ENCODE data around the gene ERLIN1. TPM values are rescaled to one million over a fixed set of nuclear protein-coding genes. Genes with fewer than 3 reads are reported as not detected.

ERLIN1 gene
- total RNA-seq, 1 donor from 2014 or later: 38.2 TPM

DNA sequence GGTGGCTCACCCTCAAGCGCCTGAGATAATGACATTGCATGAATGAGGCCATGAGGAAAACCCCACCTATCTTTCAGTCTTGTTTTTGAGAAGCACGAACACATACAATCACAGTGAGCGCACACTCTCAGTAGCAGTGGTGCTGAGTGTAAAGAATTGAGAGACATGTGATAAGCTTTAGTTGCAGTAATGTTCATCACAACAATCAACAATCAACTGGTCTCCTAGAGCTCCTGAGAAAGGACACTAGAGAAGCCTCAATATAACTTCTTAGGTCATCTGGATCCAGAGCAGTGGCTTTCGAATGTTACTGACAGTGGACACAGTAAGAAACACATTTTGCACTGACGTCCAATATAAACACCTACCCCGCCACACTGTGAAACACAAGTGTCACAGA is 12.8 kb downstream of the ERLIN1 start:
- no peak for DNase-seq (ENCODE audit: low spot score)

DNA sequence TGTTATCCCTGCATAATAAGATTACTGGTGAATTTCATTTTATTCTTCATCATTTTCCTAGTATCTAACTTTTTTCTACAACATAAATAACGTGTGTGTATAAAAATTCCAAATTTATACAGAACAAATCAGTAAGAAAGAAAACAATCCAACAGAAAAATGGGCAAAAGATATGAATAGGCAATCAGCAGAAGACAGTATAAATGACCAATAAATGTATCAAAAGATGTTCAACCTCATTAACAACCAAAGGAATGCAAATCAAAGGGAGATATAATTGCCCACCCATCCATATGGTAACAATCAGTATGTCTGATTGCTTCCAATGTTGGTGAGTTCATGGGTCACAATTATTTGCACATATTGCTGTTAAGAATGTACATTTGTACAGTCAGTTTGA is 13.5 kb downstream of the ERLIN1 start:
- DNase-seq (ENCODE audit: low spot score): no peak

DNA sequence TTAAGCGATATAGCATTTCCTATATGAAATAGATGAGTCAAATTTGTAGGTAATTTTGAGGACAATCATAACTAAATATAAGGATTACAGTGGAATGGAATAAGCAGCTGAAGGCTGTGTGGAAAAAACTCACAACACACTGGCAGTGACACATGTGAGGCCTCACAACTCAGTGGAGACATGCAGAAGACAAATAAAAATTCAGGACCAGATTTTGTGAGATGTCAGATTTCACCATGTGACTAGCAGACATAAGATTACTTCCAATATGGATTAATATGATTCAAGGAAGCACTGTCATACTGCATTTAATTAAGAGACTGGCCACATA is 17.6 kb downstream of the ERLIN1 start:
- DNase-seq (ENCODE audit: low spot score): no peak

DNA sequence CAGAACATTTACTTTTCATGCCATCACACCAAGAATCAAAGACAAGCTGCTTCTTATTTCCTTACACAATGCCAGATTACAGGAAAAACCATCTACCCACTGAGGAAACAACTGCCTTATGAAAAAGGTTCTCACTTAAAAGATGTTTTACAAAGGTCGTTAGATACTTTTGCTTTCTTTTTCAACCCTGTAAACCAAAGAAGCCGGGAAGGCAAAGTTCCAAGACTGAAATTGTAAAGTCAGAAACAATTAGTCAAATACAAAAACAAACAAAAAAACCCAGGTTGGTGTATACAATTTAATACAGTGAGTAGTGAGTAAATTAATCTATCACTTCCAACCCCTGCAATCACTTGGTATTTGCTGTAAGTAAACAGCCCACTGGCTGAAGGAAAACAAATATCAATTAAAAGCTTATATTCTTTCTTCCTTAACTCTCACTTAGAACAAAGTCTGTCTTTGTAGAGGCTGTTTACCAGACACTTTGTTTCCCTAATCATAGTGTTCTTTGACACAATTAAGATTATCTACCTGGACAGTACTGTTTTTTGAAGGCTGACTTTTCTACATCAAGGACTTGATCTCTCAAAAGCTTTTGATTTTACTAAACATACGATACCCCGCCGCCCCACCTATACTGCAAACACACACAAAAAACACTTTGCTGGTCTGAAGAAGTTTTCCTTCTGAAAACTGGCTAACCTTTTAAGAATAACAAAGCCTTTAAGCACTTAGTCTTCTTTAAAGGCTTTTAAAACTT is 18.1 kb downstream of the ERLIN1 start:
- no peak for DNase-seq (ENCODE audit: low spot score)

DNA sequence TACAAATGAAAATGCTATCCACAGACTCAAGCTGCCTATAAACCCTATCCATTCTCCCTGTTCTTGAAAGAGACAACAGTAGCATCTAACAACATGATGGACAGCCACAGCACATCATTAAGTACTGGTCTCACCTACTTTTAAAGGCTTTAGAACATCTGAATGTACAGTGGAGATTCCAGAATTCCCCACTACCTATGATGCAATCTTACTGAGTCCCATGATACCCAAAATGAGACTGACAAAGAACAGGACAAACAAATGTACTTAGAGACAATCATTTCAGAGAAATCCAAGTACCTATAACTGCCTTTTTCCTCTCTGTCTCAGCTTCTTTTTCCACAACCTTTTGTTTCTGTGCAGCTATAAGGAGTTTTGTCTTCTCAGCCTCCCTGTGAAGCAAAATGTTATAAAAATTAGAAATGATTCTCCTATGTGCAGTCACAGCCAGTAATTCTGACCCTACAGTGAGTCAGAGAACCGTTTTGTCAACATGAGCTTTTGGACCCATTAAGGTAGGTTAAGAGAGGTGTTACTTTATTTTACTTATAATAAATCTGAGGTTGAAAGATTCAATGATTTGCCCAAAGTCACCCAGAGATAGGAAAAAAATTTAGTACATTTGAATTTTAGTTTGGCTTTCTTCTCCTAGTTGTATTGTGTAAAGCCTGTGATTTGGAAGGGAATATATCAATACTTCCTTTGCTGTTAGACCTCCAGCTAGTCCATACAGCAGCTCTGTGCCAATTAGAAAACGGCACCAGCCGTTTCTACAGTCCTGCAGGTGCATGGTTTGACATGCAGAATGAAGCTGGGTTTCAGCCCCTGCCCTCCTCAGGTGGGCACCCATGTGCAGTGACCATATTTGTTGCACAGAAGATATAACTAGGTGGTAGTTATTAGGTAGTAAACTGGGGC is 21.9 kb downstream of the ERLIN1 start:
- DNase-seq (ENCODE audit: low spot score): no peak

DNA sequence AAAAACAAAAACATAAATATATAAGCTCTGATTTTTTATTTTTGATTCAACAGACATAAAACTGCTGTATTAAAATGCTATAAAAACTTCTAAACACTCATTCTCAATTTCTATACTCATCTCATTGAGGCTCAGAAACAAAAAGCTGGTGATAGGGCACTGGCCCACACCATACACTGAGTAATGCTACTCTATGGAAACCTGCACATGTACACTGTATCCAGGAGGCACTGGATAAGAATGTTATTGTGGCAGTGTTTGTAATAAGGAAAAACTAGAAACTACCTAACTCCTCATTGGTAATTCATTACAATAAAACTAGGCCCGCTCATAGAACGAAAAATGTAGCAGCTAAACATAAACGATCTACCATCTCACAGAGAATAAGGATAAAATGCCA is 23.1 kb downstream of the ERLIN1 start:
- no peak for DNase-seq (ENCODE audit: low spot score)

DNA sequence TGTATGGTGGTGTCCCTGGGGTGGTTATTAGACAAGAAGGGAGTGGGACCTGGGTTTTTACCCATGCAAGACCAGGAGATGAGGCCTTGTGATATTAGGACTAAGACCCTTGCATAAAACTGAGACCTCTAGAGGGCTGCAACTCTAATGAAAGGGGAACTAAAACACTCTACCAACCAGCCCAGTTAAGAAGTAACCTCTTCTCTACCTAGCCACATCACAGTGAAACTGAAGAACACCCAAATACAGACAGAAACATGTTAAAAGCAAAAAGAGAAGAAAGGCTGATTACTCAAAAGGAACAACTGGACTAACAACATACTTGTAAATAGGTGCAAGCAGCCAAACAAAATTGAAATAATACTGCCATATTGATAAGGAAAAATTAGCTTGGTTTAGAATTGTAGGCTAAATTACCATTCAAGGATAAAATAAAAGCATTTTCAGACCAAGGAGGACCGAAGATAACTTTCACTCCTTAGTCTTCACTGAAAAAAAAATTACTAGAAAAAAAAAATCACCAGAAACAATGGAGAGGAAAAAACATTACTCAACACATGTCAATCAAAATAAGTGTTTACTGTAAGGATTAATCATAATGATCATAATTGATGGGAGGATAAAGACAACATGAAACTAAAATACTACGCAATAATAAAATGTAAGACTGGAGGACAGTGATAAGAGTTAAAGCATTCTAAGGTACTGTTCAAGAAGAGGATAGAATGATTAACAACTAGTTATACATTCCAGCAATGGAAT is 27.6 kb downstream of the ERLIN1 start:
- DNase-seq (ENCODE audit: low spot score): no peak

DNA sequence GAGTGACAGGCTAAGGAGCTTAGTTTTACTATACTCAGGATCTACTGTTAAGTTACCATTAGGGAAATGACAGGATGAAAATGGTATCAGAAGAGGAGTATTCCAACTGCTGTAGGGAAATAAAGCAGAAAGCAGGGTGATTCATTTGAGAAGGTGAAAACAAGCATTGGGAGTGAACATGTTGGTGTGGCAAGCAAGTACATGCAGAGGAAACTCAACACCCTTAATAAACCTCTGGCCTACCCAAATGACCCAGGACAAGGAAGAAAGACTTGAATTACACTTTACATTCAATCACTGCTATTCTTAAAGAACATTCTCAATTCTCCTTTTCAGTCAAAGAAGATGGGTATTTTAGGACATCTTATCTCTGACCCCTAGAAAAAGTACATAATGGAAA is 28.7 kb downstream of the ERLIN1 start:
- no peak for DNase-seq (ENCODE audit: low spot score)

DNA sequence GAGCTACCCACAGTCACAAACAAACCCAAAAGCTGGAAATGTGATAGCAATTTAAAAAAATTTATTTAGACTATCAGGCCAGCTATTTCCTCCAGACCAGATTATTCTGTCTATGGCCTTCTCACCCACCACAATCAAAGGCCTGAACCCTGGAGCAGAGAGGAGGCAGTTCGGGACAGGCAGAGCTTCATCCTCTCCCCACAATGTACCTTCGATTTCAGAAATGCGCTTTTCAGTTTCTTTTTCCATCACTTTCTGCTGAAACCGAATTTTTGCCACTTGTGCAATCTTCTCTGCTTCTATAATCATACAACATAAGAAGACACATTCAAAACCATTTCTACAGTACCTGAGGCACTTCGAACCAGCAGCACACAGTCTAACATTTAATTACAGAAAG is 29.9 kb downstream of the ERLIN1 start:
- no peak for DNase-seq (ENCODE audit: low spot score)

DNA sequence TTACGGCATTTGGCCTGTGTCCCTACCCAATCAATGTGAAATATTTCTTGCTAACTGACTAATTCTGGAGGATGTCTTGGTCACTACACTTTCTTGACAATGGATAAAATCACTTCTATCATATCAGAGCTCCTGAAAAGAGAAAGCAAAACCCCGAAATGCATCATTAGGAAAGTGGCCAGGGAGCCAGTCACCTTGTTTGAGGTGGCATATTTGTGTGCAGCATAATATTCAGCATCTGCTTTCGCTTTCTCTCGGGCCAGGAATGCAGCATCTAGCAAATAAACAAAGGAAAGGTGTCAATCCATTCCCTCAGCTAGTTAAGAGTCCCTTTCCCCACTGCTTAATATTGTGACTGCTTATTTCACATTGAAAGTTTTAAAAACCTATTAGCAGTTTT is 31.2 kb downstream of the ERLIN1 start:
- no peak for DNase-seq (ENCODE audit: low spot score)

DNA sequence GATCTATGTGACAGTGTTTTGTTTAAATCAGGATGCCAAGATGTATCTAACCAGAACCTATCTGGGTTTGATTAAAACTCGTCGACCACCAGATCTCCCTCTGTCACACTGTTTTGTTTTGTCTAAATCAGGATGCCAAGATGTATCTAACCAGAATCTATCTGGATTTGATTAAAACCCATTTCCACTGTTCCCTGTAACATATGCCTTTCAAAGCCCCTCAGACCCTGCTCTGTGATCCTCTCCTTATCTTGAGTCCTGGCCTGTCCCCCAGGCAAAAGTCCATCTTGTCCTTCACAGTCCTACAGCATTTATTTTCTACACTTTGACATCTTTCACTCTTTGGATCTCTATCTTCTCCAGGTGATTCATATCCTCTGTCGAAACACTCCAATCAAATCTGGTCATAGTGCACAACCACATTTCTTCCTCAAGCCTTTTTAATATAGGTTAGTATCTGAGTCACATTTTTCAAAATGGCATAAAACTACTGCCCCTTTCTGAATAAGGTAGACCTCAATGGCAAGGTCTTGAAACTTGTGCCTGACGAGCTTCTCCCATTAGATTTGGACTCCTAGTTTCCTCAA is 32.5 kb downstream of the ERLIN1 start:
- no peak for DNase-seq (ENCODE audit: low spot score)

DNA sequence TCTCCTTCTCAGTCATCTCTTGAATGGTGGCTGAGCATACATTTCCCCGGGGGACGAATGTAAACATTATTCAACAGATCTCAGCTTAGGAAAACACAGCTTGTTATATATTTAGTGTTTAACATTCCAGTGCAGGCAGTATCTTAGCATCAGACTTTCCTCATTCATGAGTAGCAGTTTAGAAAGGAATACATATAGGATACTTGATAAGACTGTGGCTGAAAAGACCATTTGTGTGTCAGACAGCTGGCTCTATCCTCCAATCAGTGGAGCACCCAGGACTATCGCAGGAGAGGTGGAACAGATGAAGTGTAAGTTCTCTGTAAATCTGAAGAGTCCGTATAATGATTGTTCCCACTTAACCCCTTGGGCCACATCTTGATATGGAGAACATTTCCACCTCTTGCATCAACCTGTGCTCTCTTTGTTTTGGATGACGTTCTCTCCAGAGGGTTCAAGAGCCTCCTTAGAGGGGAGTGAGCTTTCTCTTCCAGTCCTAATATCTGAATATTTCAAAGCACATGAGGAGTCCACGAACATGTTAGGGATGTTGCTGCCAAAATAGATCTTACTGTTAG is 34.0 kb downstream of the ERLIN1 start:
- DNase-seq (ENCODE audit: low spot score): no peak

DNA sequence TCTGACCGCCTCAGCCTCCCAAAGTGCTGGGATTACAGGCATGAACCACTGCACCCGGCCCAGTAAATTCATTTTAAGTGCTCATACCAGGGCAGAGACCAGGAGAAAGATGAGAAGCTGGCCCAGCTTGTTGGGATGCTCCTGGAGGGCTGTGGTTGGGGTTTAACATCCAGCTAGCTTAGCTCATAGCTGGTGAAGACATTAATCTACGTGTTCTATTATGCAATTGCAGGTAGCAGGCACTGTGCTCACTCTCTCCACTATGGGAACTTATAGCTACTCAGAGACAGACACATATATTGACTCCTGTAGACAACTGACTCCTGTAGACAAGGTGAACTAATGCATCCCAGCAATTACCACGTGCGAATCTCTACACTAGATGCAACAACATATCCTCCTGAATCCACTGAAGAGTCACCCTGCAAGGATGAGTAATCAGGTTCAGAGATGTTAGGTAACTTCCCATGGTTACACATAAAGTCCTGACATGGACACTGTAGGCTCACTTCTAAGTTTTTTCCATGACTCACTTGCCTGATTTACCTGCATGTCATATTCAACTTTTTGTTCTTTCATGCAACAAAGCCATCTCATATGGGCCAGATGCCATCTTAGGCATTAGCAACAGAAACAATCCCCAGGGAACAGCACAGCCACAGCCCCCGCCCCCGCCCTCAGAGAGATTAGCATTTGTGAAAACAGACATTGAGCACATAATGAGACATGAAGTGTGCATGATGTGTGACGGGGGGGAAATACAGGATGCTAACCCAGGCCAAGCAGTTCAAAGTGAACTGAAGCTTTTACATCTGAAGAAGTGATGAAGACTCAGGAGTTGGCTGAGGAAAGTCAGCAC is 37.2 kb downstream of the ERLIN1 start:
- DNase-seq (ENCODE audit: low spot score): no peak

DNA sequence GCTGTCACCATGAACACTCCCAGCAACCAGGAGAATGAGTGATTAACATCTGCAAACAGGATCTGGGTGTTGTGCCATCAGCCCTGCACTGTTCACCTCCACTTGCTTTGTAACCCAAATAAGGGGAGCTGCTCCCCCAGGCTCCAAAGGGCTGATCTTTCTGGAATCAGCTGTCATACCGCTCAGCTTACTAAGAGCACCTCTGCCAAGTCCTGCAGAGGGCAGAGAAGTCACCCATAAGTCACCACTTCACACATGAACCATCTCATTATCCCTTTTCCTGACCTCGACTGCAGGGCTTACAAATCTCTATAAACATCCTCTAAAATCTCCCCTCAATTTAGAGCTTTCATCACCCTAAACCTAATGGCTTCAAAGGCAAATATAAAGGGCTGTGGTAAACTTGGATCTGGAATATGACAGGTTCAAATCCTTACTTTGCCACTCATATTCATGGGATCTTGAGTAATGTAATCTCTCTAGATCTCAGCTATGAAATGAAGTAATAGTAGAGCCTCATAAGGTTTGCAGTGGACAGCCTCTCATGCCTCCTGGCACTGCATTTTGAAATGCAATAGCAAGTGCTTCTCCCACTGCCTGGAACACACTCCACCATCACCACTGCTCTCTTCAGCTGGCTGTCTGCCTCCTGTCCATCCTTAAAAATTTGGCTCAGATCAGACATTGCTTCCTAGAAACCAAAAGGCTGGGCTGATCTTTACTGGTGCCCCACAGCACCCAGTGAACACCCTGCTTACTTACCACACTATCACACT is 38.8 kb downstream of the ERLIN1 start:
- DNase-seq (ENCODE audit: low spot score): no peak

DNA sequence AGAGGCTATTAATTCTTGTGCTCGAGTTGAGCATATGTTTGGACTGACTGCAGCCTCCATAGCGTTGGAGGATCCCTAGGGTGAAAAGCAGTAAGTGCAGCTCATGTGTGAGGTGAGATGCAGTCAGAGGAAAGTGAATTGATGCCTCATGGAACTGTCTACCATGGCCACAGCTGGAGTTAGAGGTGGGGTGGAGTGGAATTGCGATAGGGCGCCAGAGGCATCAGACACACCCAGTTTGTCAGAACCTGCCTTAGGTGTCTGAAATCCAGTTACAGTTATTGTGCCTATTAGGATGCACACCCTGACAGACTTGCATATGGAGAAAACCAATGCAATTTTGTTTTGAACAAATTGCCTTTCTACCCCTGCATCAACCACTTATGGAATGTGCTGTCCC is 39.4 kb downstream of the ERLIN1 start:
- no peak for DNase-seq (ENCODE audit: low spot score)

DNA sequence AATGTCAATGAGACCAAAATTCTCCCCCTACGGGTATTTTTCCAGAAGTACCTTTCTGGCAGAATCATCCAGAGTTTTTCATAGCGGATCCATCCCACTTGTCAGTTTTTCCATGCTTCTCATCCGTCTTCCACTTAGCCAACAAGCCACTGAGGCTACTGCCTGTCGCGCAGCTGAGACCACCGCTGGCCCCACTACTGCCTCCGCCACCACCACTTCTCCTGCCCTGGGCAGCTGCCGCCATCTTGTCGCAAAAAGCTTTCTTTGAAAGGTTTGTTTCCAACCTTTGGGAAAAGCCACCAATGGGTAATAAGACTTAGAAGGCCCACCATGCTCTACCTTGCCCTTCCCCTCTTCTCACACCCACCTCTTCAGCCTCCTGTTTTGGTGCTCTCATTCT is 42.1 kb downstream of the ERLIN1 start:
- DNase-seq (ENCODE audit: low spot score): no peak

DNA sequence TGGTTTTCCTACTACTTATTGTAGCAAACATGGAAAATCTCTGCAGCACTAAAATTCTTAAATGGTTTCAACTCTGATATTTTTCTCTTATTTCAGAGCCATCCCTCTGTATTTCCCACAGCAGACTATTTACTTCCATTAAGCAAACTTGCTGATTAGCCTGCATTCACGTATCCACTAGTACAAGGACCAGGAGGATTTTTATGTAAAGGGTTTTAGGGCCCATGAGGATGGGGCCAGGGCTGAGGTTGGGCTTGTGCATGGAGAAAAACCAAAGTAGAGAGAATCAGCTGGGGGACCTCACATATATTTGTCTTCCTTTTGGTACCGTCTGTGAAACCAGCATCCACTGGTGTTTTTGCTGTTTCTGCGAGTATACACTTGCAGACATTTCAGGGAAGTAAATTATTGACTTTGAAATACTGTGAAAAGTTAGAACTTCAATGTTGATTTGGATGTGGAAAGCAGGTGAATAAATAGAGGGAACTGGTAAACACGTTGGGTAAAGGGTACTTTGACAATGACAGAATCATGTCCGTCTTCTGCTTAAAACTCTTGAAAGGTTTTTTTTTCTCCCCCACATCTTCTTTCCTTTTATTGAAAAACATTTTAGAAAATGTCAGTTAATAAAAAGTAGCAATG is 44.3 kb downstream of the ERLIN1 start:
- DNase-seq (ENCODE audit: low spot score): no peak

DNA sequence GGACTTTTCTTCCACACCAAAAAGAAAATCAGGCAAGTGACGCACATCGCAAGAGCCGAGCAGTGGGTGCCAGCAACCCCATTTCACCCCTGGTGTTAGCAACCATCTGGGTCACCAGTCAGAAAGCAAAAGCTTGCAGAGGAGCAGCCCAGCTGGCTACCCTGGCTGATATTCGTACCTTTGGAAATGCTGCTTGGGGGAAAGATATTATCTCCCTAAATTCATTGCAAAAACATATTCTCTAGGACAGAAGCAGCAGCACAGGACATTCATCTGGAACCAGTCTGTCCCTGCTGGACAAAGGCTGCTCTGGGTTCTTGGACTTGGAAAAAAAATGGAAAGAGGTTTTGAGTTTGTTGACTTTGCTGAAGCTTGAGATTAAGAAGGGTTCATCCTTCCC is 45.8 kb downstream of the ERLIN1 start:
- no peak for DNase-seq (ENCODE audit: low spot score)

DNA sequence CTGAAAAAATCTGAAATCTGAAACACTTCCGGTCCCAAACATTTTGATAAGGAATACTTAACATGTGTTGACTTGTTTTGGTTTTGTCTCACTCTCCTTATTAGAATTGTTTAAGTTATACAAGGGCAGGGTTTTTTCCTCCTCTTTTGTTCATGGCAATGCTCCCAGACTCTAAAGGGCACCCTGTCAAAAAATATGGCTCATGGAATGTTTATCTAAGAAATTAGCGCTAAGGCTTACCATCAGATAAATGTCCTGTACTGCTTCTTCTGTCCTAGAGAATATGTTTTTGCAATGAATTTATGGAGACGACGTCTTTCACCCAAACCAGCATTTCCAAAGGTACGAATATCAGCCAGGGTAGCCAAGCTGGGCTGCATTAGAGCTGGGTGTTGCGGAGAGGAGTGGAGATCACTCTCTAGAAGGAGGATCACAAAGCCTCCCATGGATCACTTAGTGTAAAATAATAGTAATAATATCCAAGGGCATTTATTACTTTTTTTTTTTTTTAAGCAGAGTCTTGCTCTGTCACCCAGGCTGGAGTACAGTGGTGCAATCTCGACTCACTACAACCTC is 46.8 kb downstream of the ERLIN1 start:
- no peak for DNase-seq (ENCODE audit: low spot score)
